HG02885 (cell line): ENCODE measurements around the gene MARCHF10.

Source experiments
- ATAC-seq: cut with Tn5 transposase; IDR thresholded peaks from one replicate; pipeline ENCODE4 v1.9.1; 2021; ENCODE audit warnings: mild to moderate bottlenecking; ENCODE audit not compliant: unreplicated experiment, poor library complexity

Gene MARCHF10

GRCh38 chr17:62823111-62823893 lies 15.2 kb upstream of the MARCHF10 start:
- ATAC-seq: no peak

GRCh38 chr17:62822080-62822904 lies 14.2 kb upstream of the MARCHF10 start:
- ATAC-seq: no peak

GRCh38 chr17:62821189-62822079 lies 13.3 kb upstream of the MARCHF10 start:
- ATAC-seq: no peak

GRCh38 chr17:62819511-62820221 lies 11.6 kb upstream of the MARCHF10 start:
- ATAC-seq: no peak

- no peak for ATAC-seq
Measured at GRCh38 chr17:62818526-62818925, 10.4 kb upstream of the MARCHF10 start.

GRCh38 chr17:62816282-62816839 lies 8.2 kb upstream of the MARCHF10 start:
- no peak for ATAC-seq

- ATAC-seq: no peak
Measured at GRCh38 chr17:62809656-62810055, 1.5 kb upstream of the MARCHF10 start.

- ATAC-seq: no peak
Measured at GRCh38 chr17:62808576-62808970, 459 bp upstream of the MARCHF10 start.

GRCh38 chr17:62805234-62805633 lies 2.9 kb downstream of the MARCHF10 start:
- no peak for ATAC-seq

GRCh38 chr17:62804822-62805221 lies 3.3 kb downstream of the MARCHF10 start:
- ATAC-seq: no peak

GRCh38 chr17:62804025-62804424 lies 4.1 kb downstream of the MARCHF10 start:
- ATAC-seq: no peak

GRCh38 chr17:62802561-62803205 lies 5.4 kb downstream of the MARCHF10 start:
- ATAC-seq: no peak

GRCh38 chr17:62801553-62802114 lies 6.5 kb downstream of the MARCHF10 start:
- ATAC-seq: no peak

- ATAC-seq: no peak
Measured at GRCh38 chr17:62800585-62800984, 7.5 kb downstream of the MARCHF10 start.

- ATAC-seq: no peak
Measured at GRCh38 chr17:62797959-62798358, 10.2 kb downstream of the MARCHF10 start.

- ATAC-seq: no peak
Measured at GRCh38 chr17:62796291-62796690, 11.8 kb downstream of the MARCHF10 start.

GRCh38 chr17:62794666-62794971 lies 13.5 kb downstream of the MARCHF10 start:
- ATAC-seq: no peak

- no peak for ATAC-seq
Measured at GRCh38 chr17:62793919-62794665, 14.0 kb downstream of the MARCHF10 start.
